Adrenal gland (tissue), 12 donors: ENCODE results near the gene PBX1. TPM values are rescaled to one million over a fixed set of nuclear protein-coding genes. Genes with fewer than 3 reads are reported as not detected.

Source experiments
- DNase-seq, 7 donors: peaks; one replicate each; pipeline ENCODE4 v3.0.0-alpha.2; 2019 to 2020
- H3K27ac ChIP-seq, 5 donors: fragments of 200-600 bp; sonication (generic) in 4 of 5; 1 replicate in 3 of 5; 2 replicates in 2 of 5; pipeline versions ENCODE4 v1.5.1 to v1.8.0; 2016 to 2020; ENCODE audit warnings: mild to moderate bottlenecking in 1 of 5
- H3K27me3 ChIP-seq: fragments of 200-600 bp; 2 replicates; pipeline ENCODE4 v1.8.0; 2021
- H3K36me3 ChIP-seq, 2 donors: fragments of 200-600 bp; replicated peaks in 1 of 2; 1 replicate in 1 of 2; 2 replicates in 1 of 2; pipeline versions ENCODE4 v1.5.1 to v1.8.0; 2018 to 2022
- H3K4me1 ChIP-seq, 2 donors: fragments of 200-600 bp; replicated peaks in 1 of 2; 1 replicate in 1 of 2; 2 replicates in 1 of 2; pipeline versions ENCODE4 v1.5.1 to v1.8.0; 2018 to 2021
- H3K4me3 ChIP-seq, 4 donors: fragments of 200-600 bp; sonication (generic) in 3 of 4; one replicate each; pipeline ENCODE4 v1.5.1; 2016 to 2018
- H3K9me3 ChIP-seq, 3 donors: fragments of 200-600 bp; sonication (generic) in 1 of 3; replicated peaks in 1 of 3; 1 replicate in 2 of 3; 2 replicates in 1 of 3; pipeline versions ENCODE4 v1.5.1 to v1.8.0; 2016 to 2021
- CTCF ChIP-seq, 6 experiments: fragments of 450-650 bp in 4 of 6; fragments of 200-600 bp in 2 of 6; sonication (generic) in 1 of 6; IDR thresholded peaks; 1 replicate in 5 of 6; 2 replicates in 1 of 6; pipeline versions ENCODE4 v1.5.1 to v1.8.0; 2016 to 2021; ENCODE audit warnings: antibody characterized with exemption in 6 of 6, mild to moderate bottlenecking in 2 of 6, moderate library complexity in 1 of 6
- POLR2A ChIP-seq, 2 donors: fragments of 450-650 bp; IDR thresholded peaks; one replicate each; pipeline ENCODE4 v1.6.1; 2017; ENCODE audit warnings: antibody characterized with exemption in 2 of 2, mild to moderate bottlenecking in 2 of 2, moderate library complexity in 1 of 2
- WGBS, 4 donors: extraction: QIAGEN DNeasy Blood & Tissue Kit in 2 of 4; methylation state at CpG; one replicate each; pipeline versions ENCODE4 v1.1.5 to v1.1.7; 2013 to 2017; 5-methylcytosine and 5-hydroxymethylcytosine counted together
- intact Hi-C, 2 donors: fragments of 100-400 bp; cut with DNase I; formaldehyde crosslinking; loops; one replicate each; pipeline versions ENCODE4 v1.14.1 to v1.15.0; 2022 to 2023
- polyA plus RNA-seq, 3 donors: library from polyadenylated mRNA; stranded (reverse); fragments of 200-250 nt in 2 of 3; fragments of 350-450 nt in 1 of 3; fragmentation: Illumina TruSeq in 1 of 3; extraction: RNeasy Lipid Tissue Mini Kit (QIAGEN cat#74804) in 1 of 3; gene quantifications; one replicate each; pipeline ENCODE4 v1.2.3, GENCODE V29; 2013 to 2014
- total RNA-seq, 9 donors: library from RNA; depleted of rRNA in 4 of 9; stranded (reverse); fragments of >200 nt in 4 of 9; fragments of 120-200 nt in 1 of 9; fragmentation: NEBNext Ultra II Directional in 1 of 9; extraction: Animal tissue kit (Norgen Biotek cat#: 25700) in 1 of 9; gene quantifications; one replicate each; pipeline versions ENCODE4 v1.1.0 to v1.2.4, GENCODE V29; 2013 to 2023
- donor health status: healthy with polysubstance abuse.
- donor health status: Bipolar disorder and iron deficiency.
- donor health status: DM: yes; HTN: yes; CAD: no.
- donor health status: DM: no; HTN: no; CAD: no.
- donor health status: DM: no; HTN: no; CAD: no.
- donor health status: DM: yes; HTN: yes; CAD: no.

The PBX1 gene
- total and polyA plus RNA-seq, 12 donors, result 13.0 to 294 (median 99.3) TPM

DNA sequence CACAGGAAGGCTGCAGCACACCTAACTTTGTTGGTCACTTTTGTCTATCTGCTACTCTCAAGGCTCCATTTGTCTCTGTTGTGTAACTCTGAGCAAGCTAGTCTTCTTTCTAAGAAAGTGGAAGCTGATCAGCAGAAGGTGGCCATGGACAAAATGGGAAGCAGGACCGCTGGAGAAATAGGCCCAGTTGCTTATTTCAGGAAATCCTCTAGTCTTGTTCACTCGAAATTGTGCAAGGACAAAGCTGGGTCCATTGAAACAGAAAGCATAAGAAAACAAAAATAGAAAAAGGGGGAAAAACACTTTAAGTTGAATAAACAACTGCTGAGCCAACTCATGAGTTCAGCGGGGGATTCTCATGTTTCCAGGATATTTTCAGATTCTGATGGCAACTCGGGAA is 150.1 kb downstream of the PBX1 start:
- intact Hi-C loops, result no loop called here
- Histone ChIP-seq H3K27ac (peak overlapping the region in 3 of 5 donors; percentile 6 to 85 (median 65)), H3K4me1 (peaks cover 33 to 80% of the 10 kb centered on the region in 2 donors), H3K36me3 (no peaks in the 10 kb centered on the region), H3K9me3 (no peaks in the 10 kb centered on the region), H3K4me3 (no peak overlapping the region), H3K27me3 (no peaks in the 10 kb centered on the region)
- 33 to 51% (median 43%) methylated on average over 4 of the region's 4 CpGs for WGBS, 4 donors
- TF ChIP-seq POLR2A (IDR thresholded peaks at IDR 0.05), result no peak
- no peak for TF ChIP-seq CTCF (IDR thresholded peaks at IDR 0.05)
- DNase-seq, result peak in 2 of 7 donors; percentile 42 to 52

DNA sequence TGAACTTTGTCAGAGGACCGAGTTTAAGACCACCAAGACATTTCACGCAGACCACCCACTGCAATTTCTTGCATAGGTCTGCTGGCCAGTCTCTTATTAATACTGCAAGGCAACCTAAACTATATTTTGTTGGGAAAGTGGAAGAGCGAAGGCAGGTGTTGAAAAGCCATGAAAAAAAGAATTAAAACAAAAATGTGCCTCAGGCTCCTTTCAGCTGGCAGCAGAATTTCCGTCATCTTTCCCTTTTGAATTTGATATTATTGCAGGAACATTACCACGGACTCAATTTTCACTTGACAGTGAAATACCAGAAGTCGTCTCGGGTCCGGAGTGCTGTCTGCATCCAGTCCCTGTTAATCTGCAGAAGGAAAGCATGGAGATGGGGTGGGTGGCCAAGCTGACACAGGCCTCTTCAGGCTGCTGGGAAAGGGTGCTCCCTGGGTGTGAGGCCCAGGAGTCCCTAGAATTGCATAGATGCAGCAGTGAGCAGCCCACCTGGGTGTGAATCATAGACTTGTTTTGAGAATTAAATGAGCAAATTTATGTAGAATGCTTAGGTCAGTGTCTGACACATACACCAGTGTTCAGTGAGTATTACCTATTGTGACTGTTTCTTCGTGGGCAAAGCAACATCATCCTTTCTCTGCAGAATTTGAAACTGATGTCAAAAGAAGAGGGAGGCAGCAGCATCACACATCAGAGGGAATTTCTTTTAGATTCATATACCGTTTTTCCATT is 150.7 kb downstream of the PBX1 start:
- intact Hi-C loops, result loop anchor here in 1 of 2 donors (10.0 kb wide), 1 partner anchor 65 kb away; no protein-coding TSS in a partner anchor
- Histone ChIP-seq H3K27ac (peak overlapping the region in 1 of 5 donors; percentile 18), H3K4me3 (no peak overlapping the region), H3K4me1 (peaks cover 33 to 83% of the 10 kb centered on the region in 2 donors), H3K9me3 (no peaks in the 10 kb centered on the region), H3K27me3 (no peaks in the 10 kb centered on the region), H3K36me3 (no peaks in the 10 kb centered on the region)
- TF ChIP-seq CTCF (IDR thresholded peaks at IDR 0.05) (no peak), POLR2A (IDR thresholded peaks at IDR 0.05) (no peak)
- no peak for DNase-seq
- WGBS, 4 donors, result 75 to 83% (median 79%) methylated on average over 10 of the region's 10 CpGs

GRCh38 chr1:164712131-164713036 is 153.4 kb downstream of the PBX1 start:
- Histone ChIP-seq H3K36me3 (no peaks in the 10 kb centered on the region), H3K4me1 (peaks cover 22 to 73% of the 10 kb centered on the region in 2 donors), H3K27ac (peak overlapping the region; percentile 23 to 91 (median 77)), H3K9me3 (no peaks in the 10 kb centered on the region), H3K27me3 (no peaks in the 10 kb centered on the region), H3K4me3 (no peak overlapping the region)
- intact Hi-C loops, result loop anchor here in 1 of 2 donors (10.0 kb wide), 1 partner anchor 62 kb away; no protein-coding TSS in a partner anchor
- WGBS, 4 donors, result 21 to 25% (median 22%) methylated on average over 24 to 25 of the region's 25 CpGs
- peak in 6 of 7 donors; percentile 68 to 85 (median 80) for DNase-seq
- TF ChIP-seq CTCF (IDR thresholded peaks at IDR 0.05) (no peak), POLR2A (IDR thresholded peaks at IDR 0.05) (peak in 1 of 2 donors; percentile 24)
